ENCODE results near the gene UCP2. TPM values are rescaled to one million over a fixed set of nuclear protein-coding genes. Genes with fewer than 3 reads are reported as not detected.
A peak's percentile ranks its signal among the peaks of the same experiment; 100 is the strongest.

Gene UCP2, protein sequence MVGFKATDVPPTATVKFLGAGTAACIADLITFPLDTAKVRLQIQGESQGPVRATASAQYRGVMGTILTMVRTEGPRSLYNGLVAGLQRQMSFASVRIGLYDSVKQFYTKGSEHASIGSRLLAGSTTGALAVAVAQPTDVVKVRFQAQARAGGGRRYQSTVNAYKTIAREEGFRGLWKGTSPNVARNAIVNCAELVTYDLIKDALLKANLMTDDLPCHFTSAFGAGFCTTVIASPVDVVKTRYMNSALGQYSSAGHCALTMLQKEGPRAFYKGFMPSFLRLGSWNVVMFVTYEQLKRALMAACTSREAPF
- 100 to 1,000 TPM; 199 to 288 TPM for total RNA-seq

DNA sequence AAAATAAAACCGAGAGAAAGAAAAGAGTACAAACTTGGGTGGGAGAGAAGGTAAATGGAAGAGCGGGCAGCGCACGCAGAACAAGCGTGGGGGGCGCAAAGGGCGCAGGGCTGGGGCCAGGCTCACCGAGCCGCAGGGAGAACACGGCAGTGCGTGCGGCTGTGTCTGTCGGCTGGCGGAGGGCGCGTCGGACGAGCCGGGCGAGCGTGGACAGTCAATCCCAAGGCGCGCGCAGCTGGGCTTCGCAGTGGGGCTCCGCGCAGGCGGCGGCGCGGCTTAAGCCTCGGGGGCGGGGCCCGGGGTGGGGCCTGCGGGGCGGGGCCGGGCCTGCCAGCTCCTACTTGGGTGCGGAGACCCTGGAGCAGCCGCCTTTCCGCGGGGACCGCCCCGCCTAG lies at the start of gene UCP2:
UCP2 (minus strand) TSS at position 249 of the 395 bp plus-strand sequence. CDS start 4,465 bp downstream, outside the sequence.
- CTCF ChIA-PET = interaction anchor here (0.8 to 1.9 kb wide), 6 partner anchors 8 to 188 kb away, joined by 3 to 5 read pairs (median 4); partner anchors contain the start of genes C2CD3 and PPME1
- peak; percentile 74 for ATAC-seq
- peaks cover 46% of the 10 kb centered on the region for H3K36me3 Mint-ChIP-seq
- H3K4me3 Mint-ChIP-seq = peak within 1 kb of the TSS; percentile 93
- peak within 1 kb of the TSS; percentile 97 for H3K27ac Mint-ChIP-seq
- DNase-seq = peak; percentile 91
- no peaks in the 10 kb centered on the region for H3K9me3 Mint-ChIP-seq (ENCODE audit: low read depth)
- H3K4me1 Mint-ChIP-seq = peaks cover 51% of the 10 kb centered on the region
- H3K27me3 Mint-ChIP-seq = no peaks in the 10 kb centered on the region

DNA sequence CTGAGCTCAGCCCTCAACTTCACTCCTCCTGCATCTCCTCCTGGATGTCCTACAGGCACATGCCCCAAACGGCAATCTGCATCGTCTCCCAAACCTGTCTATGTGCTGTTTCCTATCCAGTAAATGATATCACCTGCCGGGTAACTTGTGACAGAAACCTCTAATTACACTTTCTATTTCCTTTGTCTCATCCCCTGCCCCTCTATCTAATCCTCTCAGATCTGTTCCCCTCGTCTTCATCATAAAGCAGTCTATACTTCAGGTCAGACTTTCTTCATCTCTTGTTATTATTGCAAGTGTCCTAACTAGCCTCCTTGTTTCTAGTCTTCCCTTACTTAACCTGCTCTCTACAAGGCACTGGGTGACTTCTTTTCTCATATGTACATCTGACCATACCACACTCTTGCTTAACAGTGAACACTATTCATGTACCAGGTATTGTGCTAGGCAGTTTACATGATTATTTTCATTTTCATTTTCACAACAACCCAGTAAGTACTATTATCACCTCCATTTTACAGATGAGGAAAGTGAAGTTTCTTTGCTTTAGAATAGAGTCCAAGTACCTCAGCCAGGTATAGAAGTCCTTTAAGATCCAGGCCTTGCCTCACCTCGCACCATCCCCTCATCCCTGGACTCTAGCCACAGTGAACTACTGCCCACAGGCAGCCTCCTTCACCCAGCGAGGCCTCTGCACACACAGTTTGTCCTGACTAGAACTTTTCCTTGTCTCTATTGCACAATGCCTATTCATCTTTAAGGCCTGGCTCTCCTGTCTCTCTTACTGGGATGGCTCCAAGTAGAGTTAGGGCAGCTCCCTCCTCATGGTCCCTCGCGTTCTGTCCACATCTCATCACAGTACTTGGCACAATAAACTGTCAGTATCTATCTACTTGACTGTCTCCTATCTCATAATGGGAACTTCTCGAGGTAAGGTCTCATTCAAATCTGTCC lies 48.4 kb upstream of the UCP2 start:
- DNase-seq (no peak), ATAC-seq (peak; percentile 79)
- Mint-ChIP-seq H3K4me1 (peaks cover 33% of the 10 kb centered on the region), H3K36me3 (peaks cover 26% of the 10 kb centered on the region), H3K27me3 (no peaks in the 10 kb centered on the region), H3K4me3 (peak overlapping the region; percentile 64), H3K9me3 (ENCODE audit: low read depth) (no peaks in the 10 kb centered on the region), H3K27ac (peak overlapping the region; percentile 77)
- CTCF ChIA-PET = interaction anchor here (1.1 to 2.0 kb wide), 3 partner anchors 11 to 26 kb away, joined by 3 to 7 read pairs (median 3); no protein-coding TSS in a partner anchor

DNA sequence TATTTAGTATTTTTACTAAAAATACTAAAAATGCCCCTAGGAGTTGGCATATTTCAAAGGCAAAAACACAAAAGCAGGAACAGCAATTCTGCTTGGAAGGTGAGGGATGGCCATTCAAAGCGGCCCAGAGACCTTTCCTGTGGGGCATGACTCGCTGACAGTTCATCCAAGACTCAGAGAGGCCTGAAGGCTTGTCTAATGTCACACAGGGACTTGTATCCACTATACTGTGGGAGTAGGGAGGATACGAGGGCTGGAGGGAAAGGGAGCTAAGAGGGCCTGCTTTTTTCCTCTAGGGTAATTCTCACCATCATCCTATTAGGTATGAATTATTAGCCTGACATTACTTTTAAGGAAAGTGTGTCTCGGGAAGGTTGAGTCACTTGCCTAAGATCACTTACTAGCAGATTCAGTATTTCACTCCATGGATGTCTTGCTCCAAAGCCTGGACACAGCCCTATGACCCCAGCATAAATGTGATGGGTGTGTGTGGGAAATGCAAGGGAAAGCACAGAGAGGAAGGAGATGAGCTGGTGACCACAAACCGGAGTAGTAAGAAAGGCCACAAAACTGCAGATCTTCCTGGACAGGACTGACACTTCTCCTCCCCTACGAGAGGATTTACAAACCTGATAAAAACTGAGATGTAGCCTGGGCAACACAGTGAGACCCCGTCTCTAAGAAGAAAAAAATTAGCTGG lies 43.0 kb upstream of the UCP2 start:
- Mint-ChIP-seq H3K27me3 (no peaks in the 10 kb centered on the region), H3K4me1 (peaks cover 48% of the 10 kb centered on the region), H3K9me3 (ENCODE audit: low read depth) (no peaks in the 10 kb centered on the region), H3K36me3 (peaks cover 29% of the 10 kb centered on the region), H3K27ac (no peak overlapping the region), H3K4me3 (no peak overlapping the region)
- CTCF ChIA-PET = no interaction called here
- DNase-seq (no peak), ATAC-seq (no peak)

DNA sequence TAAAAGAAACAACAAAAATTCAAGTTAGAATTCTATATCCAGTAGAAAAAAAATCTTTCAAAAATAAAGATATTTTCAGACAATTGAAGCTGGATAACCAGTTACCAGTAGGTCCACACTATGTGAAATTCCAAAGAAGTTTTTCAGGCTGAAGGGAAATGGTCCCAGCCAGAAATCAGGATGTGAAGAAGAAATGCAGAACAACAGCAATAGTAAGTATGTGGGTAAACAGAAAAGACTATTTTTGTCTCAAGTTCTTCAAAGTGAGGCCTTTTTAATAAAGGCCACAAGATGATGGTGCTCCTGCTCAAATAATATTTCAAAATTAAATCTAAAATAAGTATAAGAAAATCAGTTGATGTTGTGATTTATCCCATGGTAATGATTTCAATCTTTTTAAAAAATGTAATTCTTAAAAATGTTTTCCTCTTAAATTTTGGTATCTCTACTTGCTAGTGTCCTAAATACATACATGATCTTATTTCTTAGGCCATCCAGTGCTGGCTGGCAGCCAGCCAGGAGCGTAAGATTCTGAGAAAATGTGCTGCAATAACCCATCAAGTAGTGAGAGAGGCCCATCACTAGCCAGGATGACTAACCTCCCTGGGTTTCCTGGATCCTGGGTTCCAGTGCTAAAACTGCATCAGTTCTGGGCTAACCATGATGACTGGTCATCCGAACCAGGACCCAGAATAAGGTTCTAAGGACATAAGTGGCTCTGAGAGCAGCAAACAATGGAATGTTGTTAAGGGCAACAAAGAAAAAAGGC lies 41.8 kb upstream of the UCP2 start:
- Mint-ChIP-seq H3K9me3 (ENCODE audit: low read depth) (no peaks in the 10 kb centered on the region), H3K27me3 (no peaks in the 10 kb centered on the region), H3K27ac (peak overlapping the region; percentile 61), H3K4me3 (no peak overlapping the region), H3K36me3 (peaks cover 28% of the 10 kb centered on the region), H3K4me1 (peaks cover 40% of the 10 kb centered on the region)
- DNase-seq (peak; percentile 63), ATAC-seq (peak; percentile 29)
- CTCF ChIA-PET = no interaction called here

DNA sequence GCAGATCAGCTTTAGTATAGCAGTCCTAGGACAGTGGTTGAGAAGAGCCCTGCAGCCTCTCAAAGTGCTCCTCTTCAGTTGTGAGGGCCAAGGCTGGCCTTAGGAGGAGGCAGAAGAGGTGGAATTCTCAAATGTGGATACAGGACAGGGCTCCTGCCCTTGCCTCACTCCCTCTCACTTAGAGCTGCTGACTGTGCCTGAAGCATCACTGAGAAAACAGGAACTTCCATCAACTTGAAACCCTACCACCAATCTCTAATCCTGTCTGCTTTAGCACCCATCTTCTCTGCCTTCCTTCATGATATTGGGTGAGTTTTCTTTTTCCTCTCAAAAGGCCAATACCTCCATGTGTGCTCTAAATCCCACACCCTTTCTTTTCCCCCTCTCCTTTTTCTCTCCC lies 40.6 kb upstream of the UCP2 start:
- H3K27me3 Mint-ChIP-seq = no peaks in the 10 kb centered on the region
- no peak overlapping the region for H3K4me3 Mint-ChIP-seq
- H3K27ac Mint-ChIP-seq = no peak overlapping the region
- CTCF ChIA-PET = no interaction called here
- H3K4me1 Mint-ChIP-seq = peaks cover 36% of the 10 kb centered on the region
- peaks cover 26% of the 10 kb centered on the region for H3K36me3 Mint-ChIP-seq
- ATAC-seq (no peak), DNase-seq (no peak)
- no peaks in the 10 kb centered on the region for H3K9me3 Mint-ChIP-seq (ENCODE audit: low read depth)

DNA sequence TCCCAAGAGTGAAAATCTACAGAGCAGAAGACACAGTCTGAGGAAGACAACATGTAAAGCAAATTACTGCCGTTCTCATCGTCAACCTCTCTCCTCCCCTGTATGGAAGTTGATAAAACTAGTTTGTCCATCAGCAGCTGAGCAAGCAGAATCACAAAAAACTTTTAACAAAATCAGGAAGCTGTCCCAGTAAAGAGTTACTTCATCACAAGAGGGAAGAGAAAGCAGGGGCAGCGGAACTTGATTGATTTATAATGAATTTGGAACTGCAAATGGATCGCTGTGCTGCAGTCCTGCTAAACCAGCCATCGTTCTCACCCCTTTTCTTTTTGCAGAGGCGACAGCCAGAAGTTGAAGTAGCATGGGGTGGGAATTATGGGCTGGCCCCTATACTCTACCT lies 39.9 kb upstream of the UCP2 start:
- Mint-ChIP-seq H3K27ac (no peak overlapping the region), H3K9me3 (ENCODE audit: low read depth) (no peaks in the 10 kb centered on the region), H3K4me3 (no peak overlapping the region), H3K4me1 (peaks cover 35% of the 10 kb centered on the region), H3K36me3 (peaks cover 22% of the 10 kb centered on the region), H3K27me3 (no peaks in the 10 kb centered on the region)
- ATAC-seq (no peak), DNase-seq (no peak)
- CTCF ChIA-PET = no interaction called here

DNA sequence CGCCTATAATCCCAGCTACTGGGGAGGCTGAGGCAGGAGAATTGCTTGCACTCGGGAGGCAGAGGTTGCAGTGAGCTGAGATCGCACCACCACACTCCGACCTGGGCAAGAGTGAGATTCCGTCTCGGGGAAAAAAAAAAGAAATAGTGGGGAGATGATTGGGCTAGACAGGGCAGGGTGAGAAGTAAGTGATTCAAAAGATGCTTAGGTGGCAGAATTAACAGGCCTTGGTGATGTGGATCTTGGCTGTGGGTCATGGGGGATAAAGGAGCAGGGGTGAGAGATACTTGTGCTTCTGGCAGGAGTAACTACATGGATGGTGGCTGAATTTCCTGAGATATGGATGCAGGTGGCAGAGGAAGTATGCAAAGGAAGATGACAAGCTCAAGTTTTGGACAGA lies 39.4 kb upstream of the UCP2 start:
- Mint-ChIP-seq H3K4me3 (no peak overlapping the region), H3K4me1 (peaks cover 36% of the 10 kb centered on the region), H3K27me3 (no peaks in the 10 kb centered on the region), H3K36me3 (peaks cover 27% of the 10 kb centered on the region), H3K9me3 (ENCODE audit: low read depth) (no peaks in the 10 kb centered on the region), H3K27ac (no peak overlapping the region)
- DNase-seq = no peak
- CTCF ChIA-PET = no interaction called here
- no peak for ATAC-seq

DNA sequence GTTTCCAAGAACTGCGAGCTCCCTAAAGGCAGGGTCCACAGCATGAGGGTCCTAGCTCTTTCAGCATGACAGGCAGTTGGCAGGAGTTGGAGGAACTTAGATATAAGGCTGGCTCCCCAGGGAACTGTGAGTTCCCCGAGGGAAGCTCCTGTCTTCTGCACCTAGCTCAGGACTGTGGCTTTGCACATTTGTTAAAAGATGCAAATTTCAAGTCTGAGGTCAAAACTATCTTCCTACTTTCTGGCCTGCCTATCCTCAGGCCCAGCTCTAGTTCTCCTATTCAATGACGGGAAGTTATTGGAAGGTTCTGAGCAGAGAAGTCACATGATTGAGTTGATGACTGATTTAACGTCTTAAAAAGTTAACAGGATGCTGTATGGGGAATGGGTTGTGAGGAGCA lies 37.9 kb upstream of the UCP2 start:
- no peak for DNase-seq

DNA sequence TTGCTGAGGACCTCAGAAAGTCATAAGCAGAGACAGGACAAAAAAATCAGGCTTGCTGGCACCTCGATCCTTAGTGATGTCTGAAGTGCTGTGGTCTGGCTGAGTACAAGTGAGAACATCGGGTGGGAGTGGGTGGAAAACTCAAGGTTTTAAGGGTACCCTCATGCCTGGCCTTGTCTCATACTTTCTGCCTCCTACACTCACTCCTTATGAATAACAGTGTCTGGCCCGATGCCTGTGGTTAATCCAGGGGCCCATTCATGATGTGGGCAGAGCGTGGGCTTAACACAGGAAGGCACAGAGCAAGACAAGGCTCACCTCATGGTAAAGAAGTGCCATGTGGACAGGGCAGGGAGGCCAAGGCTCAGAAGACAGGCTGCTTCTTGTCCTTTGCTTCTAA lies 37.2 kb upstream of the UCP2 start:
- H3K4me1 Mint-ChIP-seq = peaks cover 41% of the 10 kb centered on the region
- no peak overlapping the region for H3K4me3 Mint-ChIP-seq
- no peaks in the 10 kb centered on the region for H3K9me3 Mint-ChIP-seq (ENCODE audit: low read depth)
- CTCF ChIA-PET = interaction anchor here (0.9 to 1.5 kb wide), 6 partner anchors 10 to 56 kb away, joined by 3 to 4 read pairs (median 3); partner anchors contain the start of genes UCP2 and UCP3
- DNase-seq (peak; percentile 63), ATAC-seq (peak; percentile 67)
- no peak overlapping the region for H3K27ac Mint-ChIP-seq
- peaks cover 27% of the 10 kb centered on the region for H3K36me3 Mint-ChIP-seq
- H3K27me3 Mint-ChIP-seq = no peaks in the 10 kb centered on the region

More for the DNA sequence above, 37.9 kb upstream of the UCP2 start:
- Mint-ChIP-seq H3K9me3 (ENCODE audit: low read depth) (no peaks in the 10 kb centered on the region), H3K36me3 (peaks cover 29% of the 10 kb centered on the region), H3K4me1 (peaks cover 38% of the 10 kb centered on the region), H3K27ac (no peak overlapping the region), H3K4me3 (no peak overlapping the region), H3K27me3 (no peaks in the 10 kb centered on the region)
- CTCF ChIA-PET = interaction anchor here (0.8 to 1.5 kb wide), 4 partner anchors 10 to 47 kb away, joined by 3 to 4 read pairs (median 3); partner anchors contain the start of gene UCP3
- ATAC-seq = no peak

DNA sequence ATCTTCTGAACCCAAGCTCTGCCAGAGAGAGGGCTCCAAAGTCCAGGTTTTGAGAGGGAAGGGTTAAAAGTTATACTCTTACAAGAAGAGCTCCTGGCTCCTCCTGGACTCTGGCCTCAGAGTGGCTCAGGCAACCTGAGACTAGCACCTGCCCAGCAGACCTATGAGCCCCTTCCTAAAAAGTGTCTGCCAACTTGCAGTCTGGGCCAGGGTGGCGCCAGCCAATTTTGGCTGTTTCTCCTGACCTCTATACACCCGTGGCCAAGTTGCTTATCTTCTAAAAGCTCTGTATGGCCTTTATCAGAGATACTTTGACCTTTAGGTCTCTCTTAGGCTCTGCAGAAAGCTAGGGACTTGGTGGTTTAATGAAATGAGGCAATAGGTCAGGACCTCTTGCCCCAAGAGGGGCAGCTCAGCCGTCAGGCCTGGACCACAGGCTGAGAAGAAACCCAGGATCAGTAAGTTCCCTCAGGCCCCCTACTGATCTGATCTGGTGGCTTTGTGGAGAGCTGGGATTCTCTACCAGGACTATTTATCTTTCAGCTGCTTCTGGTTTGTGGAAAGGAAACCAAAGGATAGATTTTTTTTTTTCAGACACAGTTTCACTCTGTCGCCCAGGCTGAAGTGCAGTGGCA lies 36.6 kb upstream of the UCP2 start:
- Mint-ChIP-seq H3K36me3 (peaks cover 27% of the 10 kb centered on the region), H3K27me3 (no peaks in the 10 kb centered on the region), H3K4me3 (no peak overlapping the region), H3K4me1 (peaks cover 42% of the 10 kb centered on the region), H3K27ac (no peak overlapping the region), H3K9me3 (ENCODE audit: low read depth) (no peaks in the 10 kb centered on the region)
- DNase-seq (no peak), ATAC-seq (peak; percentile 17)
- CTCF ChIA-PET = interaction anchor here (0.9 to 1.4 kb wide), 5 partner anchors 13 to 55 kb away, joined by 3 read pairs; partner anchors contain the start of gene UCP2

DNA sequence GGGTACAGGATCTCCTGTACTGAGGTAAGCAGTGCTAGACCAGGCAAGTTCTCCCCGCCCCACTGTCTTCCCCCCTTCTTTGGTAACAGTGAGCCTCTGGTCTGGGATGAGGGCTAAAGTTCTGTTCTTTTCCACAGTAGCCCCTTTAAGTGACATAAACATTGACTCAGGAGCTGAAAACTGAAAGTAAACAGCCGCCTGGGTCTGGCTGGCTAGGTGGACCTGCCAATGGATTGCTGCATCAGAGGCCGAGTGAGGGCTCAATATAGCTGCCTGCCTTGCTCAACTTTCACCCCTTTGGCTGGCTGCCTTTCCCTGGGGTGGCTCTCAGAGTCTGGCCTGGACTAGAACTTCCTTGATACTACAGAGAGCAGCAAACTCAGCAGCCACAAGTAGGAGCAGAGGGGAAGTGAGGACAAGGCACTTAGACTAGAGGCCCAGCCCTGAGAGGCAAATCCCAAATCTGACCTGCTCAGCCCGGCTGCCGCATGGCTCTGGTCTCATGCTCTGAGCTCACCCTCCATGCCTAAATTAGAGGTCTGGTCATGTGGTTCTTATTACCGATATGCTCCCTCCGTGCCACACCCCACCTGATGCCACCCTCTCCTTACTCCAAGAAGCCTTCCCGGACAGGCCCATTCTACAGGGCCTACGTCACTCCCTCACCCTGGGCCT lies 35.8 kb upstream of the UCP2 start:
- peaks cover 22% of the 10 kb centered on the region for H3K36me3 Mint-ChIP-seq
- DNase-seq (no peak), ATAC-seq (no peak)
- H3K4me1 Mint-ChIP-seq = peaks cover 36% of the 10 kb centered on the region
- H3K27ac Mint-ChIP-seq = peak overlapping the region; percentile 7
- CTCF ChIA-PET = interaction anchor here (0.9 to 1.4 kb wide), 4 partner anchors 13 to 54 kb away, joined by 3 read pairs; no protein-coding TSS in a partner anchor
- no peak overlapping the region for H3K4me3 Mint-ChIP-seq
- no peaks in the 10 kb centered on the region for H3K9me3 Mint-ChIP-seq (ENCODE audit: low read depth)
- no peaks in the 10 kb centered on the region for H3K27me3 Mint-ChIP-seq
